Pons (tissue), 1 donor: Measurements from ENCODE around the gene NTN1.
"Not testable (repeated sequence)": the region's sequence is repeated elsewhere in the genome, so short reads cannot be mapped to it uniquely, and the experiment has no call there.

Experiments used
- DNase-seq: peaks from one replicate; pipeline ENCODE4 v3.0.0-alpha.2; 2016; ENCODE audit warnings: low spot score

The NTN1 gene

DNA sequence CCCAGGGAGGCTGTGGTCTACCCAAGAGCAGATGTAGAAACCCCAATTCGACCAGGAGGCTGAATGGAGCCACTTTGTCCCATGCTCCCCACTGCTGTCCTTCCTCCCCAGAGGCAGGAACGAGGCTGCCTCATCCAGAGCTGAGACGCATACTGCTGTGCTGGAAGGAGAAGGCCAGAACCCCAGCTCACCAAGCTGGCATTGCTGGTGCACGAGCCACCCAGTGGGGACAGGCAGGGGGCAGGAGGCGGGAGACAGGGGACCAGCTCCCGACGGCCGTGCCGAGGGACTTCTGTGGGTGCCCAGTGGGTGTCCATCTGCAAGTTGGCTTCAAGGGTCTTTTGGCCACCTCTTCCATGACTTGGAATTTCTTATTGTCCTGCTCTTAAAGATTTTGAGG, 66.6 kb downstream of the NTN1 start:
- DNase-seq, result no peak

DNA sequence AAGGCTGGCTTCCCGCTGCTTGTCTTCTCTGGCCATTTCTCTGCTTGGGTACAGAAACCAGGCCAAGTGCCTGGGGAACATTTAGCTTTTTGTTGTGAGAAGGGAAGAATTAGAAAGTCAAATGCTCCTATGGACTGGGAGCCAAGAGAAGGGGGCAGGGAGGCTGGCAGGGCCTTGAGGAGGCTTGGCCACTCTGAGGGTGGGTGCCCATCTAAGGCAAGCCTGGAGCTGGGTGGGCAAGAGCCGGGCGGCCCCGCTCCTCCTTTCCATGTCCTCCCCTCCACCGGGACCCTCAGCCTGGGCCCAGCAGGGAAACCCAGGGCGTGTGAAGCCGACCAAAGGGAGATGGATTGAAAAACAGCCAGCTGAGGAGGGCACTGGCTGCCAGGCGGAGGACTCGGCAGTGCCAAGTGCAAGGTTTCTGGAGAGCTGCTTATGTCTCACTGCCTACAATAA, 69.4 kb downstream of the NTN1 start:
- DNase-seq, result peak; percentile 66

DNA sequence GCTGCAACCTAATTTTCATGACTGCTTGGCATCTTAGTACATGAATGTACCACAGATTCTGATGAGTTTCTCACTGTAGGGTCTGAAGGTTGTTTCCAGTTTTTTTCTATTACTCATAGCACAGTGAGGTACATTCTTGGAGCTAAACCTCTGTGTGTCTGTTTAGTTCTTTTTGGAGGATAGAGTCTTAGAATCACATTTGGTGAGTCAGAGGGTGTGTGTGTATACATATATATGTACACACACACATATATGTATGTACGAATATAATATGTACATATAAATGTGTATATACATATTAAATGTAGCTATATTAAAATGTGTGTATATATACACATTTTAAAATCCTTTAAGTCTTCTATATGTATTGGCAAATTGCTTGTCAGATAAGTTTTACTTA, 72.9 kb downstream of the NTN1 start:
- no peak for DNase-seq

DNA sequence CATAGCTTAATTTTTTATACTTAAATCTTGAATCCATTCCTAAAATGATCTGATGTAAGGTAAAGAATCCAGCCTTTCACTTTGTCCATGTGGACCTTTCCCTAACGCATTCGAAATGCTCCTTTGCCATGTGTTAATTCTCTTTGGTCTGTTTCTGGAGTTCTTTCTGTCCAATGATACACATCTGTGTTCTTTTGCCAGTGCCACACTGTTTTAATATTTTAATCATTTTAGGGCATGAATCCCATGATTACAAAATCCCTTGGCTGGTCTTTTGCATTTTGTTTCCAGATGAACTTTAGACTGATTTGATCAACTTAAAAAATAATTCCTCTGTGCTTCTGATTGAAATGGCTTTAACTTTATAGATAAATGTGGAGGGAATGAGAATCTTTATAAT, 74.1 kb downstream of the NTN1 start:
- no peak for DNase-seq

DNA sequence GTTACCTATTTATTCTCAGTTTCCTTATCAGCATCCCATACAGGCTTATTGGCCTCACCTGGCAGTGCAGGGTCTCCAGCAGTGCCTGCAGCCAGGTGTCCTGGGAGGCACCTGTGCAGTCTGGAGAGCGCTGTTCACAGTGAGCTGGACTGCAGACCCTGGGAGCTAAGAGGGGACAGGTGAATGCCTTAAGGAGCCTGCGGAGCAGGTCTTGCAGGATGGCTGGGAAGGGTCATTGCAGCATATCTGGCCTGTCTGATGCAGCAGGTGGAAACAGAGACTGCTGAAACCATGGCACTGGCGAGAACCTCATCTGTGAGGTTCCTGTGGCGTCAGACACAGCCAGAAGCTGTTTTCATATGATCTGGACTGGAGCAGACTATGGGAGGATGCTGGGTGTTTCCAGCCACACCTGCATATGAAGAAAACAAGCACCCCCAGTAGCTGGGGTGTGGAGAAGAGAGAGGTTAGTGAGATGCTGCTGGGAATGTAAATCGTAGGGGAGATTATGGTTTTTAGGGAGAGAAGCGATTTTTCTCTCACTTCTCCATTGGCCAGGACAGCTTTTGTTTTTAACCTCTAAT, 77.0 kb downstream of the NTN1 start:
- no peak for DNase-seq

DNA sequence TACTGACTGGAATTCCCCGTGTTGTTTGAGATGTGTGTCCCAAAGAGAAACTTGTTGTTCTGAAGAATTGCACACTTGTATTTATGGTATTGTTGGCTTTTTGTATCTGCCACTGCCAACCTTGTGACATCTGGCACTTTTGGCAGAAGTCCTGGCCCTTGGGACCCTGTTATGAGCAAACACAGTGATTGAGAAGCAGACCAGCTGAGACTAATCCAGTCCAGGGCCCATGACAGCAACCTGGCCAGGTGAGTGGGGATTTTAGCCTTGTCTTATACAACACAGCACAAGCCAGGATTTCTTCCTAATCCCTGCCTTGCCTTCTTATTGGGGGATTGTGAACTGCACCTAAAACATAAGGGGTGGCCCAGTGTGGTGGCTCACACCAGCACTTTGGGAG, 80.0 kb downstream of the NTN1 start:
- DNase-seq, result no peak

DNA sequence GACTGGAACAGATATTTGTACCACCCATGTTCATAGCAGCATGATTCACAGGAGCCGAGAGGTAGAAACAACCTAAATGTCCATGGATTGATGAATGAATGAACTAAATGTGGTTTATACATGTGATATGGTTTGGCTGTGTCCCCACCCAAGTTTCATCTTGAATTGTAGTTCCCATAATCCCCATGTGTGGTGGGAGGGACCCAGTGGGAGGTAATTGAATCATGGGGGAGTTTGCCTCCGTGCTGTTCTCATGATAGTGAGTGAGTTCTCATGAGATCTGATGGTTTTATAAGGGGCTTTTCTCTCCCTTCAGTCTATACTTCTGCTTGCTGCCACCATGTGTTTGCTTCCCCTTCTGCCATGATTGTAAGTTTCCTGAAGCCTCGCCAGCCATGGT, 81.9 kb downstream of the NTN1 start:
- DNase-seq, result not testable (repeated sequence)

DNA sequence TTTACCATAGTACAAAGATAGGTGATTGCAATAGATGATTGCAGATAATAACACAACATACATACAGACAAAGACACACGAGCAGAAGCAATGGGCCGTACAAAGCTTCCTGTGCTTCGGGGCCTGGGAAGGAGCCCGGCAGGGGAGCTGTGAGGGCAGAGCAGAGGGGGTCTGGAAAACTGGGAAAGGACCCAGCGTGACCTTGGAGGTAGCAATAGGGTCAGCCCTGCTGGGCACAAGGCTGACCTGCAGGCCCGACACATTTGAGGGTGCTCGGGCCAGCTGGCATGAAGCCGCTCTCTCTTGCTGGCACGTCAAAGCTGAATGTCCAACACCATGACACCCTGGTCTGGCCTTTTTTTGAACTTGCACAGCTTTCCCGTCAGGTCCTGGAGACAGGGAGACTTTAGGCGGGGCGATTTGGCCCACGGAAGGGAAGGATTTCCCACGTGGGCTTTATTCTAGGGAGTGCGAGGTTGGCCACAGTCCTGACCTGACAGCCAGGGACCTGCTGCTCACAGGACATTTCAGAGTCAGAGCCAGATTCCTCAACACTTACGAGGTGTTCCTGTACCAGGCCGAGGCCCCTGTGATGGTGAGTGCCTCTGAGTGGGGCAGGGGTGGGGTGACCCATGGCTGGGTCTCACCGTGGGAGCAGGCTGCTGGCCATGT, 83.2 kb downstream of the NTN1 start:
- no peak for DNase-seq

DNA sequence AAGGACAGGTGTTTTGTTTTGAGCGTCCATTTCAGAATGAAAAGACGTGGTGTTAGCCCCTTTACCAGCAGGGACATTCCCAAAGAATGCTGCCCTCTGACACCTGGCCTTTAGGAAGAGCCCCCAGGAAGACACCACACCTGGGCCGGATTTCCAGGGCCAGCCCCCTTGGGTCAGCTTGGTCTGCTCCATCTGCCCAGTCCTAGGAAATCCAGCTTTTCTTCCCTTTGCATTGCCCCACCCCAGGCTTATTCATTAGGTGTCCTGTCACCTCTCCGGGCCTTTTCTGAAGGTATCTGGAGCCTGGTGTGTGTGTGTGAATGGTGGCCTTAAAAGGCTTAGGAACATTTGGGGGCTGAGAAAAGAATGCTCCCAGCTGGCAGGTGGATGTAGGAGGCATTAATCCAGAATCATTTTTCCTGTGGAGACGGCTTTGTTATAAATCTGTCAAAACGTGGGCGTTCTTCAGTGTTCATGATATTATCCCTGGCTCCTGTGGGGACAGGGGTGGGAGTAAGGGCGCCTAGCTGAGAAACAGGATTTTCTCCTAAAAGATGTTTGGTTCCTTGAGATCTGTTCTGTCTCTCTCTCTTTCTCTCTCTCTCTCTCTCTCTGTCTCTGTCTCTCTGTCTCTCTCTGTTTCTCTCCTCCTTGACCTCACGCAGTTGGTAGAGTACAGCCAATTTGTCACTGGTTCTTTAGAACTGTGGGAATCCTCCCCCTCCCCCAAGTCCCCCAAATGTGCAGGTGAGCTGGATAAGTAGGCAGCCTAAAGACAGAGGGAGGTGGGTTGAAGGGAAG, 84.0 kb downstream of the NTN1 start:
- no peak for DNase-seq

DNA sequence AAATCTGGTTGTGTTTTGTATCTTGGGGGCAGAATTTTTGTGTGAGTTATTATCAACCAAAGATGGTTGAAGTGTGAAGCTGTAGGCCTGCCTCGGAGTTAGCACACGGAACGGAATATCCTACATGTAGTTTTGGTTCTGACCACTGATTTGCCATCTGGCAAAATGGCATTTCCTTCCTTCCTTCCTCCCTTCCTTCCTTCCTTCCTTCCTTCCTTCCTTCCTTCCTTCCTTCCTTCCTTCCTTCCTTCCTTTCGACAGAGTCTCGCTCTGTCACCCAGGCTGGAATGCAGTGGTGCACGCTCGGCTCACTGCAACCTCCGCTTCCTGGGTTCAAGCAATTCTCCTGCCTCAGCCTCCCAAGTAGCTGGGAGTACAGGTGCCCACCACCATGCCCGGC, 85.0 kb downstream of the NTN1 start:
- DNase-seq, result not testable (repeated sequence)

DNA sequence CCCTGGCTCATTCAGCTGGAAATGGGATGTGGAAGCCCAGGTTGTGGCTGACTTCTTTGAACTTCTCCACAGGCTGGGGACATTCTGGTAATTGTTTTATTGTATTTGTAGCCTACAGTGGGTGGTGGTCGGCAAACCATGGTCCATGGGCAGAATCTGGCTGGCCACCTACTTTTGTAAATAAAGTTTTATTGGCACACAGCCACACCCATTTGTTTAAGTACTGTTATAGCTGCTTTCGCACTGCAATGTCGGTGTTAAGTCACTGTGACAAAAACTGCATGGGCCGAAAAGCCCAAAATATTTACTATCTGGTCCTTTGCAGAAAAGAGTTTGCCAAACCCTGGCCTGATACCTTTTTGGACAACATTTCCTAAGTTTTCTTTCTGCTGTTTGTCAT, 86.2 kb downstream of the NTN1 start:
- DNase-seq, result no peak

DNA sequence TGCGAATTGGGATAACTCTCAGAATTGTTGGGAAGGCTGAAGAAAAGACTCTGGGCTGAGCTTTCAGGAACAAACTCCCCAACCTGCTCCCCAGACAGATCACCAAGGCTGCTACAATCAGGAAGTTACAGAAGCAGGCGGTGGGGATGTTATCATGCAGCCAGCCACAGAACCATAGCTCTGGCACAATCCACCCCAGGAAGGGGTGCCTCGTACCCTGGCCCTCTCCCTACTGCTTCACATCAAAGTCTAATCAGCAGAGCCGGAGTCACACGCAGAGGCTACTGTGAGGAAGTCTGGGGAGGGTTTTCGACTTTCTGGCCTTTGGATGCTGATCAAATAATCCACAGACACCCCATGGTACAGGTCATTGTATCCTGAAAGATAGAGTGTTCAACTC, 86.8 kb downstream of the NTN1 start:
- no peak for DNase-seq

DNA sequence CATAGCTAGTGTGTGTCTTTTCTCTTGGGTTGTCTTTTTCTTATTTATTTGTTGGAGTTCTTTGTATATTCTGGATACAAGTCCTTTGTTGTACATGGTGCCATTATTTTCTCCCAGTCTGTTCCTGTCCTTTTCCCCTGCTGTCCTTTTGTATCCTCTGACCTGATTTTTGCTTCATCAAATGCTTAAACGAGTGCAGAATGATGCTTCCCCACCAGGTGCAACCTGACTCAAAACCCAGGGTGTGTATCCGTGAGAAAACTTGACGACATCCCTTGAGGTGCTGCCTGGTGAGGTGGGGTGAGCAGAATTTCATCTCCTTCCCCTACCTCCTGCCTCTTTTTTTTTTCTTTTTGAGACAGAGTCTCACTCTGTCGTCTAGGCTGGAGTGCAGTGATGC, 88.6 kb downstream of the NTN1 start:
- DNase-seq, result no peak

DNA sequence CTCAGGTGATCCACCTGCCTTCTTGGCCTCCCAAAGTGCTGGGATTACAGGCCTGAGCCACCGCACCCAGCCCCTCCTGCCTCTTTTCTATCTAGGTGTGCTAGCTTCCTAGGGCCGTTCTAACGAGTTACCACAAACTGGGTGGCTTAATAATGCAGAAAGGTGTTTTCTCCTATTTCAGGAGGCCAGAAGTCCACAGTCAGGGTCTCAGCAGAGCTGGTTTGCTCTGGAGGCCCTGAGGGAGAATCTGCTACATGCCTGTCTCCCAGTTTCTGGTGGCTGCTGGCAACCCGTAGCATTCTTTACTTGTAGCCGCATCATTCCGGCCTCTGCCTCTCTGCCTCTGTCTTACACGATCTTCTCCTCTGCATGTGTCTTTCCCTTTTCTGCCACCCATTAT, 89.2 kb downstream of the NTN1 start:
- no peak for DNase-seq

DNA sequence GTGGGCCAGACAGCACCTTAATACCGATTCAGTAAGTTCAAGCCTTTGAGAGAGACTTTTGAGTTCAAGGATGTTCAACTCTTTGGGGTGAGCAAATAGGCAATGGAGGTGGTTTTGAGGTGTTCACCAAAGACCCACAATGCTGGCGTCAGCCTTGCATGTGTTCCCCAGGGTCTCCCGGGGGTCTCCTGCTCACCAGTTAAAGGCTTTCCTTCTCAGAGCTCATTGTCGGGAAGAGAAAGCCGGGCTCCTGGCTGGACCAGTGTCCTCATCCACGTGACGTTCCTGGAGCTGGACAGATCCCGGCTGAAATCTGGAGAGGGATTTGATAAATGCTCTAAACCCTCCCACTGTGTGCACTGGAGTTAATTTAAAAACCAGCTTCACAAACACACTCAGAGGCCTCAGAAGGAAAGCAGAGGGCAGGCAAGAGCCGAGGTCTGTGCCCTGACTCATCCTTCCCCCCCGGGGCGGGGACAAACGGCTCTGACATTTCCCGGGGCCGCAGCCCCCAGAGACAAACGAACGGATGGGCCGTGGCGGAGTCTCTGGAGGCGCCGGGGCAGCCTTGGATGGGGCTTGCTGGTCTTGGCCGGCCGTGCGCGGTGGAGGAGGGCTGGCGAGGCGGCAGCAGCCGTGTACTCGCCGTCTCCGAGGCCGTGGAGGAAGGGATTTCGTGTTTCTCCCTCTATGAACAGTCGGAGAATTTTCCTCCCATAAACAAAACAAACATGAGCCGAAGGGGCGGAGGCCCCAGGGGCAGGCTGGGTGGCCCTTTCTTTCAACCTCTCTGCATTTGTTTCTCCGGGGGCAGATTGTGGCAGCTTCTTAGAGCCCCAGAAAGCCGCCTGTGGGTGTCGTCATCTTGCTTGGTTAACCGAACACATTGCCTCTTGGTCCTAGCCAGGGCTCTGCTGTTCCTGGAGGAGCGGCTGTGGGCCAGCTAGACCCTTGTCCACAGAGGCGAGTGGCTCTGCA, 94.2 kb downstream of the NTN1 start:
- peak; percentile 28 for DNase-seq

DNA sequence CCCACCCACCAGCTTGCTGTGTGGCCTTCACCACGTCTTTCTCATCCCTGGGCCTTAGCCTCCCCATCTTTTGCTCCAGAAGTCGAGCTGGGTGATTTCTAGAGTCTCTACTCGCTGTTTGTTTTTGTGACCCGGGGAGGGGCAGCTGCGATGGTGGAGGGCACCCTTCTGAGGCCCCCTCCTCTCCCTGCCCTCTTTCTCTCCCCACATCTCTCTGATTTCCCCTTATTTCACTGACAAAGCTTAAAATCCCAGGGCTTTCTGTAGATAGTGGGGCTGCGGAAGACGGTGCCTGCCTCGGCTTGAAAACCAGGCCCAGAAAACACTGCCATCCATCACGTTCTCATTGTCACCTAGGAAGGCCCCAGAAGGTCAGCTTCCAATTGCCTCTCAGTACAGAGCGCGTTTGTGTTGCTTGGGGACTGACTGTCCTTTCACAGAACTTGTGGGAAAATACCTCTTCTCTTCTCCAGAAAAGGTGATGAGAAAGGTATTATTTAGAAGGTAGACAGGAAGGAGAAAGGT, 95.1 kb downstream of the NTN1 start:
- no peak for DNase-seq

DNA sequence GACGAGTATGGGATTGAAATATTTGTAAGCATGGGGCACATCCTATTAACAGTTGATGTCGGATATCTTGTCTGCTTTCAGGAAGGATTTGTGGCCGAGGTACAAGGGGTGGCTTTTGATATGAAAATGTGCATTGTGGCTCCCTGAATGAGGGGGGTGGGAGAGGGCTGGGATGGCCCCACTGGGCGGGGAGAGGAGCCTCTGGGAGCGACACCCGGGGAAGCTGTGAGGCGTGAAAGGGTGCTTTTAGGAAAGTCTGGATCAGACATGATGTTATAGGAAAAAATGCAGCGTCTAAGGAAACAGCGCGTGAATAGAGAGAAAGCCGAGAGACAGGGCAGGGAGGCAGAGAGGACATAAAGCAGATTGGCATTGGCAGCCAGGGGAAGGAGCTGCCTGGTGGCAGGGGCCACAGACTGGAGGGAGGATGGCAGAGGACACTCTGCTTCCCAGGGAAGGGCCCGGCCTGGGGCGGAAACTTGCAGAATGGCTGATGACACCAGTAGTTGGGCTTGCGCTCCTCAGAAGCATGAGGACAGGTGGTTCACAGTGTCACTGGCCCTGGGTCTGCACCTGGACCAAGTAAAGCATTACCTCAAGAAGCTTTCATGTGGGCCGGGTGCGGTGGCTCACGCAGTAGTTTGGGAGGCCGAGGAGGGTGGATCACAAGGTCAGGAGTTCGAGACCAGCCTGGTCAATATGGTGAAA, 95.7 kb downstream of the NTN1 start:
- DNase-seq, result no peak

DNA sequence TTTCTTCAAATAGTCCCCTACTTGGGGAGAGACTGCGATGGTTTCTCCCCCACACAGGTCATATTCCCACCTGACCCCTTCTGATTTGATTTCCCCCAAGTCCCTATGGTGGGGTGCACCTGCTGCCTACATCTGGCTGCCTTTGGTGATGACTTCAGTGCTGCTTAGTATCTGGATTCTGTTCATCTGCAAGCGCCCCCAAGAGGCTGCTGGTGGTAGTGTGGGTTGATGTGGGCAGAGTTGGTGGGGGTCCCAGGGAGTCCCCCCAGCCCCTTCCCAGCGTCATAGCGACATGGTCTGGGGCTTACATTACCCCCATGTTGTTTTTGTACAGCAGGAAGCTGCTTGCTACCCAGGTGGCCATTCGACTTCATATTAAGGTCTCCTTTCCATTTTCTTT, 99.2 kb downstream of the NTN1 start:
- no peak for DNase-seq

DNA sequence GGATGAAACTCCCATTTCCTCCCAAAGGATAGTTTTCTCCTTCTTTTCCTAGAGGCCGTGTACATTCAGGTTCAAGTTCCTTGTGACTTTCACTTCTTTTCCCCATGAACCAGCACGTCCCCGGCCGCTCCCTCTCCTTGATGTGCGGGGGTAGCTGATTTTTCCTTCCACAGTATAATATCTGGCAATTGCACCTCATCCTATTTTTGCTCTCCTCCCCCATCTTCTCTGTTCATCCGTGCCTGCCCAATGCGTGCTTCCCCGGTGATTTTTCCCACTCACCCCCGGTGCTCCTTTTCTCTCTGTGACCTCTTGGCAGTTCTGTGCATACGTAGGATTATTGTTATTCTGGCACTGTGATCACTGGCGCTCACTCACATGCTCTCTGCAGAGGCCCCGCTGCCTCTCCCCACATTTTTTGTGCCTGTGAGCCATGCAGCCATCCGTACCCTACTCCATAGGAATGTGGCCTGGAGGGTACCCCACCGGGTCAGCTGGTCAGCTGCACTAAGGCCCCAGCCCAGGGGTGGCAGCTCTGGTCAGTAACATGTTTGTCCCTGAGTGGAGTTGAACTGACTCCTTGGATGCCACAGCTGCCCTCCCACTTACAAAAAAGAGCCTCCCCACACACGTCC, 100.0 kb downstream of the NTN1 start:
- DNase-seq, result no peak
